Fibroblast of lung (primary cell): Measurements from ENCODE around the gene C2CD4C. TPM values are rescaled to one million over a fixed set of nuclear protein-coding genes. Genes with fewer than 3 reads are reported as not detected.
"Not testable (repeated sequence)": the region's sequence is repeated elsewhere in the genome, so short reads cannot be mapped to it uniquely, and the experiment has no call there.

Experiments
- DNase-seq, 2 donors: peaks; one replicate each; pipeline versions ENCODE4 v3.0.0 to v3.0.0-alpha.2; 2010; ENCODE audit warnings: low read depth in 2 of 2
- H2AFZ ChIP-seq: 2 replicates; pipeline ENCODE4 v1.5.1; 2012; ENCODE audit warnings: low read length, control low read depth, inconsistent platforms
- H3K27ac ChIP-seq: 2 replicates; pipeline ENCODE4 v1.5.1; 2011; ENCODE audit warnings: low read length, control low read depth; ENCODE audit not compliant: insufficient read depth
- H3K27me3 ChIP-seq: 2 replicates; pipeline ENCODE4 v1.5.1; 2011; ENCODE audit warnings: mild to moderate bottlenecking, low read length; ENCODE audit not compliant: control insufficient read depth, insufficient read depth
- H3K36me3 ChIP-seq: 2 replicates; pipeline ENCODE4 v1.5.1; 2011; ENCODE audit warnings: low read length; ENCODE audit not compliant: control insufficient read depth, insufficient read depth
- H3K4me1 ChIP-seq: 2 replicates; pipeline ENCODE4 v1.5.1; 2011; ENCODE audit warnings: low read length; ENCODE audit not compliant: control insufficient read depth, insufficient read depth; ENCODE audit errors: extremely low read depth
- H3K4me2 ChIP-seq: 2 replicates; pipeline ENCODE4 v1.5.1; 2011; ENCODE audit warnings: low read length, control low read depth; ENCODE audit not compliant: insufficient read depth; ENCODE audit errors: extremely low read depth
- H3K4me3 ChIP-seq, 4 experiments: fragments of 200-600 bp in 1 of 4; sonication (generic) in 1 of 4; replicated peaks in 1 of 4; 2 replicates each; pipeline ENCODE4 v1.5.1; 2011 to 2016; ENCODE audit warnings: low read length in 4 of 4, low read depth in 3 of 4, mild to moderate bottlenecking in 3 of 4, control low read depth in 2 of 4, inconsistent platforms in 1 of 4, mixed read lengths in 1 of 4; ENCODE audit not compliant: insufficient read depth in 1 of 4; ENCODE audit errors: control extremely low read depth in 1 of 4
- H3K79me2 ChIP-seq: 2 replicates; pipeline ENCODE4 v1.5.1; 2012; ENCODE audit warnings: mild to moderate bottlenecking, low read length, inconsistent platforms; ENCODE audit not compliant: control insufficient read depth, insufficient read depth
- H3K9ac ChIP-seq: 2 replicates; pipeline ENCODE4 v1.5.1; 2011; ENCODE audit warnings: mild to moderate bottlenecking, low read length, control low read depth; ENCODE audit not compliant: insufficient read depth
- H3K9me3 ChIP-seq: 2 replicates; pipeline ENCODE4 v1.5.1; 2012; ENCODE audit warnings: low read depth, low read length; ENCODE audit not compliant: control insufficient read depth, insufficient read depth
- H4K20me1 ChIP-seq: 2 replicates; pipeline ENCODE4 v1.5.1; 2011; ENCODE audit warnings: low read length; ENCODE audit not compliant: control insufficient read depth, insufficient read depth; ENCODE audit errors: extremely low read depth
- EZH2 ChIP-seq: IDR thresholded peaks from 2 replicates; pipeline ENCODE4 v1.5.1; 2012; ENCODE audit warnings: low read length, control low read depth, mild to moderate bottlenecking; ENCODE audit errors: missing control alignments
- polyA plus RNA-seq, 2 donors: library from polyadenylated mRNA; depleted of rRNA in 1 of 2; stranded (reverse) in 1 of 2; unstranded in 1 of 2; fragments of >200 nt; gene quantifications; 2 replicates each; pipeline ENCODE4 v1.2.1, GENCODE V29; 2011 to 2012; ENCODE audit warnings: missing spikeins in 1 of 2
- total RNA-seq: library from RNA; depleted of rRNA; stranded (reverse); fragments of >200 nt; gene quantifications from 2 replicates; pipeline ENCODE4 v1.2.1, GENCODE V29; 2014
- TF ChIP-seq, protein P1 (sequence below), 2 donors: IDR thresholded peaks in 1 of 2; conservative IDR thresholded peaks in 1 of 2; 1 replicate in 1 of 2; 2 replicates in 1 of 2; pipeline ENCODE4 v1.5.1; 2011 to 2012; ENCODE audit warnings: low read length in 2 of 2, control low read depth in 1 of 2, inconsistent platforms in 1 of 2, low read depth in 1 of 2, mild to moderate bottlenecking in 1 of 2

The C2CD4C gene
- total and polyA plus RNA-seq, 2 donors (not counting 1 experiment from before 2014, with no cell fraction given) = 0.17 TPM; not detected in 1

- no peak for DNase-seq
- Histone ChIP-seq H3K27ac (no peak overlapping the region), H3K36me3 (no peaks in the 10 kb centered on the region), H3K4me3 (no peak overlapping the region), H3K4me1 (no peaks in the 10 kb centered on the region), H3K9me3 (peaks cover 3% of the 10 kb centered on the region), H3K4me2 (no peak overlapping the region), H3K27me3 (no peaks in the 10 kb centered on the region), H3K79me2 (no peaks in the 10 kb centered on the region), H2AFZ (no peak overlapping the region), H3K9ac (no peak overlapping the region), H4K20me1 (no peaks in the 10 kb centered on the region)
- no peak for TF ChIP-seq EZH2
- TF ChIP-seq, protein P1, sequence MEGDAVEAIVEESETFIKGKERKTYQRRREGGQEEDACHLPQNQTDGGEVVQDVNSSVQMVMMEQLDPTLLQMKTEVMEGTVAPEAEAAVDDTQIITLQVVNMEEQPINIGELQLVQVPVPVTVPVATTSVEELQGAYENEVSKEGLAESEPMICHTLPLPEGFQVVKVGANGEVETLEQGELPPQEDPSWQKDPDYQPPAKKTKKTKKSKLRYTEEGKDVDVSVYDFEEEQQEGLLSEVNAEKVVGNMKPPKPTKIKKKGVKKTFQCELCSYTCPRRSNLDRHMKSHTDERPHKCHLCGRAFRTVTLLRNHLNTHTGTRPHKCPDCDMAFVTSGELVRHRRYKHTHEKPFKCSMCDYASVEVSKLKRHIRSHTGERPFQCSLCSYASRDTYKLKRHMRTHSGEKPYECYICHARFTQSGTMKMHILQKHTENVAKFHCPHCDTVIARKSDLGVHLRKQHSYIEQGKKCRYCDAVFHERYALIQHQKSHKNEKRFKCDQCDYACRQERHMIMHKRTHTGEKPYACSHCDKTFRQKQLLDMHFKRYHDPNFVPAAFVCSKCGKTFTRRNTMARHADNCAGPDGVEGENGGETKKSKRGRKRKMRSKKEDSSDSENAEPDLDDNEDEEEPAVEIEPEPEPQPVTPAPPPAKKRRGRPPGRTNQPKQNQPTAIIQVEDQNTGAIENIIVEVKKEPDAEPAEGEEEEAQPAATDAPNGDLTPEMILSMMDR (conservative IDR thresholded peaks at IDR 0.05 in 1 of 2, IDR thresholded peaks at IDR 0.05 in 1 of 2; ENCODE audit: low read depth in 1 of 2, low read length in 2 of 2) = no peak
Observed at GRCh38 chr19:397941-398706, 10.8 kb downstream of the C2CD4C start.

DNA sequence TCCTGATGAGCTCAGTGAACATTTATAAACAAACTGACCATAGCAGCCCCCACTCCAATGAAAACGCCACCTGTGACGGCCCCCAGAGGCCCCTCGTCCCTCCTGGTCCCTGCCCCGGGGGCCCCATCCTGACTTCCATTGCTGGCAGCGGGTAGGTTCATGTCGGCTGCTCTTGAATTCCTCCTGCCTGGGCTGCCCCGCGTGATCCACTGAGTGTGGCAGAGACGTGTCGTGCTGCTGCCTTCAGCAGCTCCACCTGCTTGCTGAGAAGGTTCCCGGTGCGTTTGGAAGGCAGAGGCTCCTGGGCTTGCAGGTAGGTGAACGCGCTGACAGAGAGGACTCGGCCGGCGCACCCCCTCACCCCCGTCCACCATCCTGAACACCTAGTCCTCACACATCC, 11.6 kb downstream of the C2CD4C start:
- DNase-seq = no peak

DNA sequence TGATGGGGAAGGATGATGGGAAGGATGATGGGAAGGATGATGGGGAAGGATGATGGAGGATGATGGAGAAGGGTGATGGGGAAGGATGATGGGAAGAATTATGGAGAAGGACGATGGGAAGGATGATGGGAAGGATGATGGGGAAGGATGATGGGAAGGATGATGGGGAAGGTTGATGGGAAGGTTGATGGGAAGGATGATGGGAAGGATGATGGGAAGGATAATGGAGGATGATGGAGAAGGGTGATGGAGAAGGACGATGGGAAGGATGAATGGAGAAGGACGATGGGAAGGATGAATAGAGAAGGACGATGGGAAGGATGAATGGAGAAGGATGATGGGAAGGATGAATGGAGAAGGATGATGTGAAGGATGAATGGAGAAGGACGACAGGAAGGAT, 13.5 kb downstream of the C2CD4C start:
- H3K9me3 ChIP-seq = peaks cover 3% of the 10 kb centered on the region
- H3K4me1 ChIP-seq = no peaks in the 10 kb centered on the region
- no peaks in the 10 kb centered on the region for H3K79me2 ChIP-seq

More for the DNA sequence above, 11.6 kb downstream of the C2CD4C start:
- H3K9ac ChIP-seq = no peak overlapping the region
- H3K4me2 ChIP-seq = no peak overlapping the region
- peaks cover 3% of the 10 kb centered on the region for H3K9me3 ChIP-seq
- no peaks in the 10 kb centered on the region for H4K20me1 ChIP-seq
- H3K4me1 ChIP-seq = no peaks in the 10 kb centered on the region
- H3K79me2 ChIP-seq = no peaks in the 10 kb centered on the region
- no peaks in the 10 kb centered on the region for H3K27me3 ChIP-seq
- no peak overlapping the region for H3K4me3 ChIP-seq
- H2AFZ ChIP-seq = no peak overlapping the region
- TF ChIP-seq EZH2 = no peak
- TF ChIP-seq, protein P1 (conservative IDR thresholded peaks at IDR 0.05 in 1 of 2, IDR thresholded peaks at IDR 0.05 in 1 of 2; ENCODE audit: low read depth in 1 of 2, low read length in 2 of 2) = no peak
- H3K36me3 ChIP-seq = no peaks in the 10 kb centered on the region
- H3K27ac ChIP-seq = no peak overlapping the region

DNA sequence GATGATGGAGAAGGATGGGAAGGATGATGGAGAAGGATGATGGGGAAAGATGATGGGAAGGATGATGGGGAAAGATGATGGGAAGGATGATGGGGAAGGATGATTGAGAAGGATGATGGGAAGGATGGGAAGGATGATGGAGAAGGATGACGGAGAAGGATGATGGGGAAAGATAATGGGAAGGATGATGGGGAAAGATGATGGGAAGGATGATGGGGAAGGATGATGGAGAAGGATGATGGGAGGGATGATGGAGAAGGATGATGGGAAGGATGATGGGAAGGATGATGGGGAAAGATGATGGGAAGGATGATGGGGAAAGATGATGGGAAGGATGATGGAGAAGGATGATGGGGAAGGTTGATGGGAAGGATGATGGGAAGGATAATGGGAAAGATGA, 14.1 kb downstream of the C2CD4C start:
- H3K36me3 ChIP-seq, DNase-seq, H3K9ac ChIP-seq, H4K20me1 ChIP-seq, H3K9me3 ChIP-seq, H3K27ac ChIP-seq, H3K4me3 ChIP-seq, H3K4me1 ChIP-seq, H2AFZ ChIP-seq, H3K4me2 ChIP-seq, H3K27me3 ChIP-seq, H3K79me2 ChIP-seq: not testable (repeated sequence)

More for the DNA sequence above, 13.5 kb downstream of the C2CD4C start:
- Histone ChIP-seq H3K36me3 (no peaks in the 10 kb centered on the region), H4K20me1 (no peaks in the 10 kb centered on the region), H3K4me3 (no peak overlapping the region), H3K27ac (no peak overlapping the region), H3K4me2 (no peak overlapping the region), H3K27me3 (no peaks in the 10 kb centered on the region), H2AFZ (no peak overlapping the region), H3K9ac (no peak overlapping the region)
- DNase-seq = no peak
- no peak for TF ChIP-seq EZH2
- TF ChIP-seq, protein P1 (conservative IDR thresholded peaks at IDR 0.05 in 1 of 2, IDR thresholded peaks at IDR 0.05 in 1 of 2; ENCODE audit: low read depth in 1 of 2, low read length in 2 of 2) = no peak

- not testable (repeated sequence) for H4K20me1 ChIP-seq, H3K36me3 ChIP-seq, H3K79me2 ChIP-seq, H3K27me3 ChIP-seq, H3K9me3 ChIP-seq, H3K4me3 ChIP-seq, DNase-seq, H3K4me1 ChIP-seq, H3K4me2 ChIP-seq, H3K9ac ChIP-seq, H3K27ac ChIP-seq, H2AFZ ChIP-seq
Observed at GRCh38 chr19:393560-393959, 15.4 kb downstream of the C2CD4C start.
